Measurements from ENCODE around the gene PGAP6. TPM values are rescaled to one million over a fixed set of nuclear protein-coding genes. Genes with fewer than 3 reads are reported as not detected.
"Not testable (repeated sequence)": the region's sequence is repeated elsewhere in the genome, so short reads cannot be mapped to it uniquely, and the experiment has no call there.

Gene PGAP6
- total RNA-seq, 4 donors from 2014 or later, result 19.9 to 47.6 (median 24.3) TPM

GRCh38 chr16:346587-346986 lies 35.2 kb downstream of the PGAP6 start:
- WGBS, 2 donors (ENCODE audit: low coverage in 1 of 2), result 70 to 100% methylated on average over 1 to 2 of the region's 15 CpGs
- TF ChIP-seq EP300 (IDR thresholded peaks at IDR 0.05), result no peak
- TF ChIP-seq POLR2A (IDR thresholded peaks at IDR 0.05), result no peak
- TF ChIP-seq POLR2AphosphoS5 (IDR thresholded peaks at IDR 0.05), result no peak
- TF ChIP-seq, protein P1, sequence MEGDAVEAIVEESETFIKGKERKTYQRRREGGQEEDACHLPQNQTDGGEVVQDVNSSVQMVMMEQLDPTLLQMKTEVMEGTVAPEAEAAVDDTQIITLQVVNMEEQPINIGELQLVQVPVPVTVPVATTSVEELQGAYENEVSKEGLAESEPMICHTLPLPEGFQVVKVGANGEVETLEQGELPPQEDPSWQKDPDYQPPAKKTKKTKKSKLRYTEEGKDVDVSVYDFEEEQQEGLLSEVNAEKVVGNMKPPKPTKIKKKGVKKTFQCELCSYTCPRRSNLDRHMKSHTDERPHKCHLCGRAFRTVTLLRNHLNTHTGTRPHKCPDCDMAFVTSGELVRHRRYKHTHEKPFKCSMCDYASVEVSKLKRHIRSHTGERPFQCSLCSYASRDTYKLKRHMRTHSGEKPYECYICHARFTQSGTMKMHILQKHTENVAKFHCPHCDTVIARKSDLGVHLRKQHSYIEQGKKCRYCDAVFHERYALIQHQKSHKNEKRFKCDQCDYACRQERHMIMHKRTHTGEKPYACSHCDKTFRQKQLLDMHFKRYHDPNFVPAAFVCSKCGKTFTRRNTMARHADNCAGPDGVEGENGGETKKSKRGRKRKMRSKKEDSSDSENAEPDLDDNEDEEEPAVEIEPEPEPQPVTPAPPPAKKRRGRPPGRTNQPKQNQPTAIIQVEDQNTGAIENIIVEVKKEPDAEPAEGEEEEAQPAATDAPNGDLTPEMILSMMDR (IDR thresholded peaks at IDR 0.05), result no peak
- H3K27ac ChIP-seq, result no peak overlapping the region
- peaks cover 0 to 15% (median 8%) of the 10 kb centered on the region in 3 donors for H3K4me1 ChIP-seq
- no peaks in the 10 kb centered on the region for H3K27me3 ChIP-seq
- ATAC-seq, result no peak
- peaks cover 0 to 57% of the 10 kb centered on the region in 2 donors for H3K36me3 ChIP-seq
- no peak overlapping the region for H3K4me3 ChIP-seq
- H3K9me3 ChIP-seq, result no peaks in the 10 kb centered on the region

GRCh38 chr16:345772-346171 lies 36.0 kb downstream of the PGAP6 start:
- no peaks in the 10 kb centered on the region for H3K9me3 ChIP-seq
- ATAC-seq, result no peak
- H3K27ac ChIP-seq, result no peak overlapping the region
- peaks cover 0 to 7% (median 0%) of the 10 kb centered on the region in 3 donors for H3K4me1 ChIP-seq
- peaks cover 0 to 63% of the 10 kb centered on the region in 2 donors for H3K36me3 ChIP-seq
- TF ChIP-seq, protein P1 (IDR thresholded peaks at IDR 0.05), result no peak
- no peaks in the 10 kb centered on the region for H3K27me3 ChIP-seq
- no peak overlapping the region for H3K4me3 ChIP-seq
- WGBS, 2 donors (ENCODE audit: low coverage in 1 of 2), result 89 to 92% methylated on average over 2 to 11 of the region's 11 CpGs

- Histone ChIP-seq H3K4me1 (peaks cover 0 to 12% (median 4%) of the 10 kb centered on the region in 3 donors), H3K27me3 (no peaks in the 10 kb centered on the region), H3K9me3 (no peaks in the 10 kb centered on the region), H3K27ac (no peak overlapping the region), H3K4me3 (no peak overlapping the region), H3K36me3 (peaks cover 0 to 55% of the 10 kb centered on the region in 2 donors)
- TF ChIP-seq EP300 (IDR thresholded peaks at IDR 0.05) (no peak), POLR2AphosphoS5 (IDR thresholded peaks at IDR 0.05) (no peak), POLR2A (IDR thresholded peaks at IDR 0.05) (no peak)
- TF ChIP-seq, protein P1 (IDR thresholded peaks at IDR 0.05), result no peak
- ATAC-seq, result no peak
- WGBS, 2 donors (ENCODE audit: low coverage in 1 of 2), result 100% methylated on average over 4 of the region's 18 CpGs; no CpG with 5 or more reads in 1 of the 2 donors
Measured at GRCh38 chr16:342455-343213, 39.1 kb downstream of the PGAP6 start.

DNA sequence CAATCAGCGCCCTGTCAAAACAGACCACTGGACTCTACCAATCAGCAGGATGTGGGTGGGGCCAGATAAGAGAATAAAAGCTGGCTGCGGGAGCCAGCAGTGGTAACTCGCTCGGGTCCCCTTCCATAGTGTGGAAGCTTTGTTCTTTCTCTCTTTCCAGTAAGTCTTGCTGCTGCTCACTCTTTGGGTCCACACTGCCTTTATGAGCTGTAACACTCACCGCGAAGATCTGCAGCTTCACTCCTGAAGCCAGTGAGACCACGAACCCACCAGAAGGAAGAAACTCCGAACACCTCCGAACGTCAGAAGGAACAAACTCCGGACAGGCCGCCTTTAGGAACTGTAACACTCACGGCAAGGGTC lies 39.8 kb downstream of the PGAP6 start:
- not testable (repeated sequence) for H3K27me3 ChIP-seq, H3K4me3 ChIP-seq, ATAC-seq, H3K9me3 ChIP-seq, H3K27ac ChIP-seq
- WGBS, 2 donors (ENCODE audit: low coverage in 1 of 2), result 80 to 91% methylated on average over 3 to 11 of the region's 13 CpGs
- Histone ChIP-seq H3K4me1 (peaks cover 0 to 17% (median 4%) of the 10 kb centered on the region in 3 donors), H3K36me3 (peaks cover 0 to 49% of the 10 kb centered on the region in 2 donors)

- peaks cover 0 to 43% of the 10 kb centered on the region in 2 donors for H3K36me3 ChIP-seq
- not testable (repeated sequence) for H3K4me3 ChIP-seq, H3K27ac ChIP-seq, ATAC-seq, H3K9me3 ChIP-seq, H3K27me3 ChIP-seq
- WGBS, 2 donors (ENCODE audit: low coverage in 1 of 2), result no CpG with 5 or more reads among the region's 47 CpGs
- H3K4me1 ChIP-seq, result peaks cover 0 to 17% (median 4%) of the 10 kb centered on the region in 3 donors
Measured at GRCh38 chr16:341095-341973, 40.4 kb downstream of the PGAP6 start.
